Thymus (tissue), 11 donors: ENCODE measurements around the gene NGLY1. TPM values are rescaled to one million over a fixed set of nuclear protein-coding genes. Genes with fewer than 3 reads are reported as not detected.

Experiments
- DNase-seq, 9 donors: peaks; one replicate each; pipeline ENCODE4 v3.0.0-alpha.2; 2013; ENCODE audit warnings: low spot score in 9 of 9, low read depth in 6 of 9, missing footprints in 1 of 9
- H3K27ac ChIP-seq, 2 donors: one replicate each; pipeline ENCODE4 v1.5.1; 2013; ENCODE audit warnings: control low read depth in 1 of 2, low read depth in 1 of 2, low read length in 1 of 2, mild to moderate bottlenecking in 1 of 2, moderate library complexity in 1 of 2
- H3K27me3 ChIP-seq, 2 donors: one replicate each; pipeline ENCODE4 v1.5.1; 2013; ENCODE audit warnings: low read length in 1 of 2; ENCODE audit not compliant: control insufficient read depth in 2 of 2, insufficient read depth in 1 of 2
- H3K36me3 ChIP-seq, 2 donors: one replicate each; pipeline ENCODE4 v1.5.1; 2013; ENCODE audit warnings: low read length in 1 of 2, mild to moderate bottlenecking in 1 of 2, moderate library complexity in 1 of 2; ENCODE audit not compliant: control insufficient read depth in 2 of 2, insufficient read depth in 2 of 2
- H3K4me1 ChIP-seq, 2 donors: one replicate each; pipeline ENCODE4 v1.5.1; 2013; ENCODE audit warnings: low read length in 2 of 2; ENCODE audit not compliant: control insufficient read depth in 2 of 2, insufficient read depth in 2 of 2
- H3K4me3 ChIP-seq, 2 donors: one replicate each; pipeline ENCODE4 v1.5.1; 2013; ENCODE audit warnings: low read length in 2 of 2, control low read depth in 1 of 2, mild to moderate bottlenecking in 1 of 2
- H3K9me3 ChIP-seq, 2 donors: one replicate each; pipeline ENCODE4 v1.5.1; 2013; ENCODE audit warnings: low read length in 1 of 2, mild to moderate bottlenecking in 1 of 2; ENCODE audit not compliant: control insufficient read depth in 2 of 2, insufficient read depth in 1 of 2
- WGBS: extraction: QIAGEN DNeasy Blood & Tissue Kit; methylation state at CpG from one replicate; pipeline ENCODE4 v1.1.7; 2013; 5-methylcytosine and 5-hydroxymethylcytosine counted together
- polyA plus RNA-seq: library from polyadenylated mRNA; stranded (reverse); fragments of 200-250 nt; gene quantifications from one replicate; pipeline ENCODE4 v1.2.3, GENCODE V29; 2013
- total RNA-seq: library from RNA; stranded (reverse); fragments of 120-200 nt; gene quantifications from one replicate; pipeline ENCODE4 v1.2.4, GENCODE V29; 2013
- donor health status: healthy.

The NGLY1 gene
- total and polyA plus RNA-seq, 2 donors, result 62.2 to 73.4 TPM

DNA sequence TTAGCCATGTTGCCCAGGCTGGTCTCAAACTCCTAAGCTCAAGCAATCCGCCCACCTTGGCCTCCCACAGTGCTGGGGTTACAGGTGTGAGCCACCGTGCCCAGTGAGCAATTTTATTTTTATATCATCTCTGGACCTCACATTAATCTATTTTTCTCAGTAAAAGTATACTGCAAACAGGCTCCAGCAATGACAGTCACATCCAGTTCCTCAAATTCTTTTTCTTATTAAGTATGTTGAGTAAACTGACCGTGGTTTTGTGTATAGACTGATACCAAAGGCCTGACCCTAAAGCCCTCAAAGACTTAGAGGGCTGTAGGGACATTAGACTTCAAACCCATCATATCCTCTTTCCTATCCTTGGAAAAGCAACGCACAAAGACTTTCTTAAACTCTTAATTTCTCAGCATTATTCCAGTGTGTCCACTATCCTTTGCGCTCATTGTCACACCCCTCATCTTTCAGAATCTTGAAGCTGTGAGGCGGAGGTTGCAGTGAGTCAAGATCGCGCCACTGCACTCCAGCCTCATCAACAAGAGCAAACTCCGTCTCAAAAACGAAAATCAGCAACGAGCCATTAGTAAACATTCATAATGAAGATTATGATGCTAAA is 2.0 kb downstream of the NGLY1 start:
- Histone ChIP-seq H3K36me3 (peaks cover 14 to 21% of the 10 kb centered on the region in 2 donors), H3K4me1 (peaks cover 16 to 23% of the 10 kb centered on the region in 2 donors), H3K27ac (no peak overlapping the region), H3K9me3 (peaks cover 0 to 3% of the 10 kb centered on the region in 2 donors), H3K4me3 (no peak overlapping the region), H3K27me3 (no peaks in the 10 kb centered on the region)
- no peak for DNase-seq
- WGBS, result 91% methylated on average over 11 of the region's 11 CpGs

DNA sequence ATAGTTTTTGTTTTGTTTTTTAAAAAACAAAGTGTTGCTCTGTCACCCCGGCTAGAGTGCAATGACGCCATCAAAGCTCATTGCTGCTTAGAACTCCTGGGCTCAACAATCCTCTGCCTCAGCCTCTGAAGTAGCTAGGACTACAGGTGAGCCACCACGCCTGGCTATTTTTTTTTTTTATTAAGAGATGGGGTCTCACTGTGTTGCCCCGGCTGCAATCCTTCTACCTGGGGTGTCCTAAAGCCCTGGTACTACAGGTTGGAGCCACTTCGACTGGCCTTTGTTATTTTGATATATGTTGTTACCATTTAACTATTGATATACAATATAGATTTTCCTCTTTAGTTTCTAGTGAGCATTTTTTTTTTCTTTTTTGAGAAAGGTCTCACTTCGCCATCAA is 2.6 kb downstream of the NGLY1 start:
- 90% methylated on average over 6 of the region's 6 CpGs for WGBS
- Histone ChIP-seq H3K4me3 (no peak overlapping the region), H3K9me3 (peaks cover 0 to 3% of the 10 kb centered on the region in 2 donors), H3K4me1 (peaks cover 16 to 23% of the 10 kb centered on the region in 2 donors), H3K27ac (no peak overlapping the region), H3K27me3 (no peaks in the 10 kb centered on the region), H3K36me3 (peaks cover 17 to 26% of the 10 kb centered on the region in 2 donors)
- DNase-seq, result peak in 1 of 9 donors; percentile 19

DNA sequence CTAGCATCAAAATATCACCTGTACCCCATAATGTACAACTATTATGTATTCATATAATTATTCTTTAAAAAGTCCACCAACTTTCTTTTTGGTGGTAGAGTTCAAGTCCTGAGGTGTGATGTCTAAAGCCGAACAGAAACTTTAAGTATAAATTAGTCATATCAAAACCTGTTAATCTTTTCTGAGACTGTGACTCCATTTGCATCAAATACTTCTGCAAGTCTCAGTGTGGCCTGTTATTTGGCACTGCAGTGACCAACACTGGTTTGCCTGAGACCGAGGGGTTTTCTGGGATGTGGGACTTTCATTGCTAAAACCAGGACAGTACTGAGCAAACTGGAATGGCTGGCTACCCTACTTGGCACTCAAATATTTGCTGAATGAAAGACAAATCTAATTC is 7.3 kb downstream of the NGLY1 start:
- WGBS, result 95% methylated on average over 2 of the region's 2 CpGs
- H3K9me3 ChIP-seq, result no peaks in the 10 kb centered on the region
- no peak overlapping the region for H3K4me3 ChIP-seq
- DNase-seq, result no peak
- H3K27me3 ChIP-seq, result no peaks in the 10 kb centered on the region
- peaks cover 28 to 46% of the 10 kb centered on the region in 2 donors for H3K36me3 ChIP-seq
- H3K4me1 ChIP-seq, result peaks cover 5 to 6% of the 10 kb centered on the region in 2 donors
- H3K27ac ChIP-seq, result no peak overlapping the region

DNA sequence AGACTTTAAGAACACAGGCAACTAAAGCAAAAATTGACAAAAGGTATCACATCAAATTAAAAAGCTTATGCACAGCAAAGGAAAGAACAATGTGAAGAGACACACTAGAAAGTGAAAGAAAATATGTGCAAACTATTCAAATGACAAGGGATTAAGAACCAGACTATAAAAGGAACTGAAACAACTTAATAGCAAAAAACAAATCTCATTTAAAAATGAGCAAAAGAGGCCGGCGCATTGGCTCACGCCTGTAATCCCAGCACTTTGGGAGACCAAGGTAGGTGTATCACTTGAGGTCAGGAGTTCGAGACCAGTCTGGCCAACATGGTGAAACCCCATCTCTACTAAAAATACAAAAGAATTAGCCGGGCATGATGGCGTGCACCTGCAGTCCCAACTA is 14.4 kb downstream of the NGLY1 start:
- DNase-seq, result no peak
- Histone ChIP-seq H3K27ac (no peak overlapping the region), H3K27me3 (no peaks in the 10 kb centered on the region), H3K9me3 (no peaks in the 10 kb centered on the region), H3K4me3 (no peak overlapping the region), H3K4me1 (no peaks in the 10 kb centered on the region), H3K36me3 (peaks cover 4 to 20% of the 10 kb centered on the region in 2 donors)
- WGBS, result 95% methylated on average over 6 of the region's 6 CpGs

DNA sequence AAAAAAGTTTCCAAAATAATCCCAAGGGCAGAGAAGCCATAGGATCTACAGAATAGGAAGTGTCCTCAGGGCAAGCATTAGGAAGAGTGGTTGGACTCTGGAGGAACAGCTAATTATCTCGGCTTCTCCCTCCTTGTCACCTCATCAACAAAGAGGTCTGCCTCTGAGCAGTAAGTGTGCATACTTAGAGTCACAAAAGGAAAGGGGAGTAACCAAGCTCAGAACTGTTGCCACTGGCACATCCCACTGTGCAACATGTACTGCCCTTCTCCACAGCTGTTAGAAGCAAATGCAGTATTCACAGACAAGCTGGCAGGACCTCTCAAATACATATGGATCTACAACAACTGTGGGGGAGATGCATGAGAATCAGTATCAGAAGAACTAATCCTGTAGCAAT is 31.5 kb downstream of the NGLY1 start:
- H3K36me3 ChIP-seq, result peaks cover 11 to 57% of the 10 kb centered on the region in 2 donors
- H3K27me3 ChIP-seq, result no peaks in the 10 kb centered on the region
- no peaks in the 10 kb centered on the region for H3K9me3 ChIP-seq
- no peaks in the 10 kb centered on the region for H3K4me1 ChIP-seq
- H3K4me3 ChIP-seq, result no peak overlapping the region
- DNase-seq, result no peak
- WGBS, result 97% methylated on average over 1 of the region's 1 CpG
- H3K27ac ChIP-seq, result no peak overlapping the region

DNA sequence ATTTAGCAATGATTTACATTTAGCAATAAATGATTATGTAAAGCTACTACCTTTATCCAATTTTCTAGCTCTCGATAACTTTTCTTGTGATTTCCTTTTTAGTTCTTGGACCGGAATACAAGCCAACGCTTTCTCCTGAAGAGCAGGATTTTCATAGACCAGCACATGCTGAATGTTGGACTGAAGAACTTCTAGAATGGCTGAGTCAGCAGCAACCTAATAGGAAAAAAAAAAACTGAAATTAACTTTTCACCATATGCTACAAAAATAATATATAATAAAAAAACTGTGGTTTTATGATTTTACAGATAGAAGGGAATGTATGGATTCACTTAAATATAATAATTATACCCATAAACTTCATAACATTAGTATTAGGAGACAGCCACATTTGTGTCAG is 32.2 kb downstream of the NGLY1 start:
- Histone ChIP-seq H3K4me3 (no peak overlapping the region), H3K27ac (no peak overlapping the region), H3K36me3 (peaks cover 11 to 55% of the 10 kb centered on the region in 2 donors), H3K27me3 (no peaks in the 10 kb centered on the region), H3K9me3 (no peaks in the 10 kb centered on the region), H3K4me1 (no peaks in the 10 kb centered on the region)
- WGBS, result 99% methylated on average over 3 of the region's 3 CpGs
- no peak for DNase-seq

DNA sequence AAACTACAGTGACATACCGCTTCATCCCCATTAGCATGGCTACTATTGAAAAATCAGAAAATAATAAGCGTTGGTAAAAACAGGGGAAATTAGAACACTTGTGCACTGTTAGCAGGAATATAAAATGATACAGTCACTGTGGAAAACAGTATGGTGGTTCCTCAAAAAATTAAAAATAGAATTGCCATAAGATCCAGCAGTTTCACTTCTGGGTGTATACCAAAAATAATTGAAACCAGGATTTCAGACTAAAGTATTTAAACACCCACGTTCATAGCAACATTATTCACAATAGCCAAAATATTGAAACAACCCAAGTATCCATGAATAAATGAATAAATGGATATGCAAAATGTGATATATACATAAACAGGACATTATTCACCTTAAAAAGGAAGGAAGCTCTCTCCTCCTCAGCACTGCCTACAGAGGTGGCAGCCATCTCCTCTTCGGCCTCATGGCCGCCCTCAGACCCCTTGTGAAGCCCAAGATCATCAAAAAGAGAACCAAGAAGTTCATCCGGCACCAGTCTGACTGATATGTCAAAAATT is 34.1 kb downstream of the NGLY1 start:
- DNase-seq, result no peak
- Histone ChIP-seq H3K4me1 (no peaks in the 10 kb centered on the region), H3K4me3 (no peak overlapping the region), H3K27ac (no peak overlapping the region), H3K9me3 (no peaks in the 10 kb centered on the region), H3K36me3 (peaks cover 11 to 59% of the 10 kb centered on the region in 2 donors), H3K27me3 (no peaks in the 10 kb centered on the region)
- WGBS, result 90% methylated on average over 6 of the region's 6 CpGs

DNA sequence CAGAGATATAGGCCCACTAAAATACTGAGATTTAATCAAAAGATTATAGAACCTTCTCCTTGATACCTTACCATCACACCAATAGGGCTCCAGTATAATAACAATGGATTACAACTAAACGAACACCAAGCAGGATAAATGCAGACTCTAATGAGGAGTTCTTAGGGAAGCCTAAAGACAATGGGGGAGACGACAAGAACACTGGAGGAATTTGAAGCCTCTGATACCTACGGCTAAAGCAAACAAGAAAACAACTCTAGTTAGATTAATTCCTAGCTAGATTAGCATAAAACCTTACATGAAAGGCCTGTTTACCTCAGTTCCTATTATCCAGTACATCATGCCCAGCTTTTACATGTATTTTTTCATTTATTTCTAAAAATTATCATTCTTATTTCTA is 35.1 kb downstream of the NGLY1 start:
- no peaks in the 10 kb centered on the region for H3K27me3 ChIP-seq
- WGBS, result over 99% methylated on average over 3 of the region's 3 CpGs
- no peaks in the 10 kb centered on the region for H3K9me3 ChIP-seq
- no peak overlapping the region for H3K27ac ChIP-seq
- H3K4me1 ChIP-seq, result no peaks in the 10 kb centered on the region
- peaks cover 13 to 55% of the 10 kb centered on the region in 2 donors for H3K36me3 ChIP-seq
- no peak overlapping the region for H3K4me3 ChIP-seq
- no peak for DNase-seq

DNA sequence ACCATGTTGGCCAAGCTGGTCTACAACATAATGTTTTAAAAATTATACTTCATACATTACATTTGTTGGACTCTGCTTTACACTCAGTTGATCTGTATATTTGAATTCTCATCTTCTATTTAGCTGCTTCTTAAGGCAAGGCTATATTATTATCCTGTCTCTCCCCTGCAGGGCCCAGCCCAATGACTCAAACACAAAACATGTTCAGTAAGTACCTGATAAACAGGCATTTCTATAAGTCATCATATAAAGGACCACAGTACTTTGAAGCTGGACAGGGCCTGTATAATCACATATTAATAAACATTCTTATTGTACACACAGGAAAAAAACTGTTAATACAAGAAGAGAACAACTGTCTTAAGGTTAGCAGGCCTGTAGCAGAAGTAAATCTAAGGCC is 36.2 kb downstream of the NGLY1 start:
- H3K36me3 ChIP-seq, result peaks cover 16 to 56% of the 10 kb centered on the region in 2 donors
- DNase-seq, result no peak
- no peaks in the 10 kb centered on the region for H3K4me1 ChIP-seq
- H3K27ac ChIP-seq, result no peak overlapping the region
- no peaks in the 10 kb centered on the region for H3K27me3 ChIP-seq
- no peaks in the 10 kb centered on the region for H3K9me3 ChIP-seq
- no peak overlapping the region for H3K4me3 ChIP-seq
